Right hindlimb (tissue), 1 donor: ENCODE results near the gene ZNF764.
"Not testable (repeated sequence)": the region's sequence is repeated elsewhere in the genome, so short reads cannot be mapped to it uniquely, and the experiment has no call there.

Experiments
- DNase-seq: peaks from one replicate; pipeline ENCODE4 v3.0.0-alpha.2; 2018

ZNF764 gene

DNA sequence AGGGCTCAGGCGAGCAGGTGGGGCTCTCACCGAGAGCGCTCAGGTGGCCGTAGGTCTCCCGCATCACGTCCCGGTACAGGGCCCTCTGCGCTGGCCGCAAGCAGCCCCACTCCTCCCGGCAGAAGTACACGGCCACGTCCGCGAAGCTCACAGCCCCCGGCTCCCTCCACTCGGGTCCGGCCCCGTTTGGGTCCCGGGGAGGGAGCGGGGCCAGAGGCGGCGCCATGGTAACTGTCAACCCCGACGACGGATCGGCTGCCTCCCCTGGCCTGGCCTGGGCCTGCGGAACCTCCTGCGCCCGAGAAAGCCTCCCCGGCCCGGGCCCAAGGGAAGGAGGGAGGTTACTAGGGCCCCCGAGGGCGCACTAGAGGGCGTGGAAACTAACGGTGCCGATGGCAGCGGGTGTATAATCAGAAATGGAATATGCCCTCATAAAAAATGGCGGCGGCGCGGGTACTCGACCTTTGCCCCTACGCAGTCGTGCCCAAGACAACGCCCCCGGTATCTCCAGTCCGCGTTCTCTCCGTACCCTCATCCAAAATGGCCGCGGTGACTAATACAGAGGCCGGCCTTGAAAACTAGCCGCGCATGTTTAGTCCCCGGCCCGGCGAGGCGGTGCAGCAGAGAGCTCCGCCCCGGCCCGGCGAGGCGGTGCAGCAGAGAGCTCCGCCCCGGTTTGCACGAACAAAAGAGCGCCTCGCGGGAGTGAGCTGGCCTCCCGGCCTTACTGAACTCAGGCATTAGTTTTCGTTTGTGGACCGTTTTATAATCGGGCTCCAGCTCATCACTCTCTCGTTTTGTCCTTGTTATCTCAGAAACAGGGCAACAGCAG is at the start of gene ZNF764:
Gene ZNF764, minus strand, starts transcription at position 418 of the 832 bp plus-strand sequence. Its CDS starts 192 bp downstream, at position 226.
- DNase-seq, result peak; percentile 98

DNA sequence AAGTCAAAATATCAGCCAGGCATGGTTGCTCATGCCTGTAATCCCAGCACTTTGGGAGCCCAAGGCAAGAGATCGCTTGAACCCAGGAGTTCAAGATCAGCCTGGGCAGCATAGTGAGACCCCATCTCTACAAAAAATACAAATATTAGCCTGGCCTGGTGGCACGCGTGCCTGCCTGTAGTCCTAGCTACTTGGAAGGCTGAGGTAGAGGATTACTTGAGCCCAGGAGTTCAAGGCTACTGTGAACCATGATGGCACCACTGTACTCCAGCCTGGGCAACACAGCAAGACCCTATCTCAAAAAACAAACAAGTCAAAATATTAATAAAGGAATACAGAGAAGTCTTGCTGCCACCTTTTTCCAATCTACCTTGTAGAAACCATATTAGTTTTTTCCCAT is 47.8 kb upstream of the ZNF764 start:
- DNase-seq, result no peak

DNA sequence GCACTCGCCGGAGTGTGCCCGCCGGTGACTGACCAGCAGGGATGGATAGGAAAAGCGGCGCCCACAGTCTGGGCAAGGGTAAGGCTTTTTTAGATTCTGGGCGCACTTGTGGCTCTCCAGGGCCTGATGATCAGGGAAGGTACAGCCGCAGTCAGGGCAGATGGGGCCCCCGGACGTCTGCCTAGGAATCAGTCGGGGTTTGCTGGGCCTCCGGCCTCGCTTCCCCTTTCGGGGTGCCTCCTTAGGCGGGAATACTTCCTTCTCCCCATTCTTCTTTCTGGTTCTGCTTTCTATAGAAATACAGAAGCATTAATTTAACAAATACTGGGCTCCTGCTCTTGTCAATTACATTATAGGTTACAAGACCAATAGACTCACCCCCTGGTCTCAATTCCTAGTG is 47.0 kb upstream of the ZNF764 start:
- no peak for DNase-seq

DNA sequence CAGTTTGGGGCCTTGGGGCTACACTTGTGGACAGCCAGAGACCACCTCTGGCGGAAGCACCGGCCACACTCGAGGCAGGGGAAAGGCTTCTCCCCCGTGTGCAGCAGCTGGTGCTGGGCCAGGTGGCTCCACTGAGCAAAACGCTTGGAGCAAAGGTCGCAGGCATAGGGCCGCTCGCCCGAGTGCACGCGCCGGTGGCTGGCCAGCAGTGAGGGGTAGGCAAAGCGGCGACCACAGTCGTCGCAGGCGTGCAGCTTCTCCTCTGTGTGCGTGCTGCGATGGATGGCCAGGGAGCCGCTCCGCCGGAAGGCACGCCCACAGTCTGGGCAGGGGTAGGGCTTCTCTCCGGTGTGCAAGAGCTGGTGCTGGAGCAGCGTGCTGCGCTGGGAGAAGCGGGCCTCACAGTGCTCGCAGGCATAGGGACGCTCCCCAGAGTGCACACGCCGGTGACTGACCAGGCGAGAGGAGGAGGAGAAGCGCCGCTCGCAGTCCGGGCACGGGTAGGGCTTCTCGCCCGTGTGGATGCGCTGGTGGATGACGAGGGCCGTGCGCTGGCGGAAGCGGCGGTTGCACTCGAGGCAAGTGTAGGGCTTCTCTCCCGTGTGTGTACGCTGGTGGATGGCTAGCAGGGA is 46.3 kb upstream of the ZNF764 start:
- DNase-seq, result no peak

DNA sequence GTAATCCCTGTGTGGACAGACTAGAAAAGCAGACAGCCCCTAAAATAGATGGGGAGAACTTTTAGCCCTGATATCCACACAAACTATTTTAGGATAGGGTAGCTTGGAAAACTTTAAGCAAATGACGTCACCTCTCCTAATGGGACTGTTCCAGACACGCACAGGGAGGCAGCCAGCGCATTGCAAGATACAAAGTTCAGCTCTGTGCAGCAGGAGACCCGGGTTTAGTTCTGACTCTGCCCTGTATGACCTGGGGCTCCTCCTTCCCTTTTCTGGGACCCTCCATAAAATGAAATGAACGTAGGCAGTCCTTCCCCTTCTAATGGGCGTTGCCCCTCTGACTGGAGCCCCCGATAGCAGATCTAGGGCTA is 45.8 kb upstream of the ZNF764 start:
- no peak for DNase-seq

DNA sequence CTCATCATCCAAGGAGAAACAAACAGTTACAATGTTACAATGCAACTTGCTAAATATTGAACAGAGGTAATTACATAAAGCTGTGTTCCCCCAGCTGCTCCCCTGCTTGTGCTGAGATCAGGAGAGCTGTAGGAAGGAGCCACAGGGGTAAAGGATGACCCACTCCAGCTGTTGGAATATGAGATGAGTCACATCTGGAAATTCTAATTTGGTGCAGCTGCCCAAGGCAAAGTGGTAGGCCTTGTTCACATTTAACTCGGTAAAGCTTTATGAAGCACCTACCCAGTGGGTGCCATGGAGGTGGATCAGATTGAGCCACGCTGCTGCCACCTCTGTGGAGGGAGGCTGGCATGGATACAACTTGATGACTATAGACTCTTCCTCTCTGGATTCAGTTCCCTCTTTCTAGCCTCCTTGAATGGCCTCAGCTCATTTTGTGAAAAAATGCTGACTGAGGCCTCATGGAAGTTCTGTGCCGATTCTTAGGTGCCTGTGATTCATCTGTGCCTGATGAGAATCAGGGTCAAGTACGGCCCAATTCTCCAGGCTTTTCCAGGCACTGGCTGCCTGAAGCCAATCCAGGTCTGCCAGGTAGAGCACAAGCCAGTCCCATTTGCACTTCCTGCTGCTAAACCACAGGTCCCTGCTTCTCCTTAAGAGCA is 44.6 kb upstream of the ZNF764 start:
- DNase-seq, result peak; percentile 36

DNA sequence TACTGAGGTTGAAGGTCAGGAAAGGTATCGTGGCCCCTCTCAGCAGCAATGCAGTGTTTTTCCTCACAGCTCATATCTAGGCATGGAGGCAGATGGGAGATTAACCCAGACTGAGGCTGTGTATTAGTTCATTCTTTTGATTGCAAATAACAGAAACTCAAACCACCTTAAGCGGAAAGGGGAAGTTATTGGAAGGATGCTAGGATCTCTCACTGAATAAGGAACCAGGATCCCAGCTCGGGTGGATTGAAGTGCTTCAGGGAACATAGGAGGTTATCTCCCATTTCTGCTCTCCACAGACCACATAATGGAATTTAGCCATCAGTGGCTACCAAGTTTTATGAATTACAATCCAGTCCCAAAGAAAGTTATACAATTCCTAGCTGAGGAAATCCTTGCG is 43.8 kb upstream of the ZNF764 start:
- no peak for DNase-seq

DNA sequence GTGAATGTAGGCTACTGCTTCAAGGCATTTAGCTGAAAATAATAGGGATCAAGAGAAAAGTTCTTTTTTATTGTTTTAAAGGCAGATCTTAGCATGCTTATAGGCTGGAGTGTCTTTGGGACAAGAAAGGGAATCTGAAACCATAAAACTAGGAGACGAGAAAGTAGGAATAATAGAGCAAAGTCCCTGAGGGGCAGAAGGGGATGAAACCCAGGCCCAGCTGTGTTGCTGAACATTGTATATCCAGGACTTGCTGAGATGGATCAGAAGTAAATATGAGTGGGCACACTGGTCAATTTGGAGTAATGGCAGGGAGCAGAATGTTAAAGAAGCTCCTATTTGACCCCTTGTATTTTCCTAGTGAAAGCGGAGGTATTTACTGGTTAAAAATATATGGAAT is 42.8 kb upstream of the ZNF764 start:
- DNase-seq, result no peak

DNA sequence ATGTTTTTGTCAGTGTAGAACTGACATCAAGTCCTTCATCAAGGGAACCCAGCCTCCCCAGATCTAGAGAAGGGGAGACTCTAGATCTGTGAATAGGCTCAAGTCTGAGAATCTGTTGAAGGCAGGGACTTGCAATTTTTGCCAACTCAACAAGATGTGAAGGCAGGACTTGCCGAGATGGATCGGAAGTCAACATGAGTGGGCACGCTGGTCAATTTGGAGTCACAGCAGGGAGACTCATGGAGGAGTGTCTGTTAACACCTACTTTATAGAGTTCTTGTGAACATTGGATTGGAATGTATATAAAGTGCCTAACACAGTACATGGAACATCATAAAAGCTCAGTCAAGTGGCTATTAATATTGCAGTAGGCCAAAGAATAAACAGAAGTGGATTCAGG is 42.0 kb upstream of the ZNF764 start:
- DNase-seq, result no peak

DNA sequence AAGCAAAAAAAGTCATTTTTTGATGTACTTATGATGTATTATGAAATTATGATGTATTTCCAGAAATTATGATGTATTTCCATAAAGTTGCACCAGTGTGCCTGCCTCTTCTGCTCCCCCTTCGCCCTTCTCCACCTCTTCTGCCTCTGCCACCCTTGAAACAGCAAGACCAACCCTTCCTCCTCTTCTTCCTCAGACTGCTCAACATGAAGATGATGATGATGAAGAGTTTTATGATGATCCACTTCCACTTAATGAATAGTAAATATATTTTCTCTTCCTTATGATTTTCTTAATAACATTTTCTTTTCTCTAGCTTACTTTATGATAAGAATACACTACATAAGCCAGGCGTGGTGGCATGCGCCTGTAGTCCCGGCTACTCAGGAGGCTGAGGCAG is 34.7 kb upstream of the ZNF764 start:
- no peak for DNase-seq

DNA sequence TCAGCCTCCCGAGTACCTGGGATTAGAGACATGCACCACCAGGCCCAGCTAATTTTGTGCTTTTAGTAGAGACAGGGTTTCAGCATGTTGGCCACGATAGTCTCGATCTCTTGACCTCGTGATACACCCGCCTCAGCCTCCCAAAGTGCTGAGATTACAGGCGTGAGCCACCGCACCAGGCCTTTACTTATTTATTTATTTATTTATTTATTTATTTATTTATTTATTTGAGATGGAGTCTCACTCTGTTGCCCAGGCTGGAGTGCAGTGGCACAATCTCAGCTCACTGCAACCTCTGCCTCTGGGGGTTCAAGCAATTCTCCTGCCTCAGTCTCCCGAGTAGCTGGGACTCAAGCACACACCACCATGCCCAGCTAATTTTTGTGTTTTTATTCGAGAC is 32.7 kb upstream of the ZNF764 start:
- DNase-seq, result not testable (repeated sequence)

DNA sequence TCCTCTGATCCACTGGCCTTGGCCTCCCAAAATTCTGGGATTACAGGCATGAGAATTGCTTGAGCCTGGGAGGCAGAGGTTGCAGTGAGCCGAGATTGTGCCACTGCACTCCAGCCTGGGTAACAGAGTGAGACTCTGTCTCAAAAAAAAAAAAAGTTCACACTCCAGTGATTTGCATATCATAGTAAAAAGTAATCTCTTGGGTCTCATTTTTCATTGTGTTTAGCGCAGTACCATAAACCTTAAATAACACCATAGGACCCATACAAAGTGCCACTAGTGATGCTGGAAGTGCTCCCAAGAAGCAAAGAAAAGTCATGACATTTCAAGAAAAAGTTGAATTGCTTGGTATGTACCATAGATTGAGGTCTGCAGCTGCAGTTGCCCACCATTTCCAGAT is 31.4 kb upstream of the ZNF764 start:
- not testable (repeated sequence) for DNase-seq

DNA sequence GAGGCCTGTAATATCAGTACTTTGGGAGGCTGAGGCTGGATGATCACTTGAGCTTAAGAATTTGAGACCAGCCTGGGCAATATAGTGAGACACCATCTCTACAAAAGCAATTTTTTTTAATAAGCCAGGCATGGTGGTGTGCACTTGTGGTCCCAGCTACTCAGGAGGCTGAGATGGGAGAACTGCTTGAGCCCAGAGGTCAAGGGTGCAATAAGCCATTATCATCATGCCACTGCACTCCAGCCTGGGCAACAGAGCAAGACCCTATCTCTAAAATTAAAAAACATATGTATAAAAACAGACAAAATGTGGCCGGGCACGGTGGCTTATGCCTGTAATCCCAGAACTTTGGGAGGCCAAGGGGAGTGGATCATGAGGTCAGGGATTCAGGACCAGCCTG is 30.5 kb upstream of the ZNF764 start:
- no peak for DNase-seq

DNA sequence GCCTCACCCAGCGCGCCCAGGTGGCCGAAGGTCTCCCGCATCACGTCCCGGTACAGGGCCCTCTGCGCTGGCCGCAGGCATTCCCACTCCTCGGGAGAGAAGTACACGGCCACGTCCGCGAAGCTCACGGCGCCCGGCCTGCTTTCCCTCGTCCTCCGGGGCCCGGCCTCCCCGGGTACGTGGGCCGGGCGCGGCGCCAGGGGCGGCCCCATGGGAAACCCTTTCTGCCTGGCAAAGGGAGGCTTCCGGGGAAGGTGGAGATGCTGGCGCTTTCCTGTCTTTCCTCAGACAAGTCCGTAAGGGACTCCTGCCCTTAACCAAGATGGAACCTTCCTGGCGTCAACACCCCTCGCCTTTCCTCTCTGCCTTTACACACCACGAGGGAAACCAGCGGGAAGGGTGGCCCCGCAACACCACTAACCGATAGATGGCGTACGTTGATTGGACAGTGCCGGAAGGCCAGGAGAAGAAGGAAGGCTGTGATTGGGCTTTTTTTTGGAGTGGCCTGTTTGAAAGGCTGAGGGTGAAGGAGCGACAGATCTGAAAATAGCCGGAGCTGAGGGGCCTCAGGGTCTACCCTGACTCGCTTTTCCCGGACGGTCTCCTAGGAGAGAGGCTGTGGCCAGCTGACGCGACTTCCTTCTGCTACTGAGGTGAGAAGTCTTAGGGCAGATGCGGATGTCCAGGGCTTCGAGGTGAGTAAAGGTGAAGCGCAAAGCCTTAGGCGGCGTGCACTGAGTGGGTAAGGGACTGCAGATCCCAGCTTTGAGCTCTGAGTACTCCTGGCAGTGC is 27.4 kb upstream of the ZNF764 start, which contains the start of gene ZNF785:
Gene ZNF785, minus strand, starts transcription at position 298 of the 792 bp plus-strand sequence. Its CDS starts 86 bp downstream, at position 212.
- DNase-seq, result peak; percentile 98

DNA sequence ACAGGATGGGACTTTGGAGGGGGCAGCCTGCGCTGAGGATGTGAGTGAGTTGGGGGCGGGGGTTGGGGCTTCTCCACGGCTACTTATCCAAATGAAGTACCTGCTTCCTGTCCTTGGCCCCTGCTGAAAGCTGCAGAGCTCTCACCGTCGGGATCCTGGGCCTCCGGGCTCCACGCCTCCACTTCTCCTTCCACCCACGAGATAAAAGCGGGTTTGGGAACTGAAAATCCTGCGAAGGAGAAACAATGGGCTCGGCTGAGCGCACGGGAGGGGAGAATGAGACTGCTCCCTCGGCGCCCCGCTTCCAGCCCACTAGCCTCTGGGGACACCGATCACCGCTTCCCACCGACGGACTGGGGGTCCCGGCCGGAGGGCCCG is 26.8 kb upstream of the ZNF764 start:
- no peak for DNase-seq

DNA sequence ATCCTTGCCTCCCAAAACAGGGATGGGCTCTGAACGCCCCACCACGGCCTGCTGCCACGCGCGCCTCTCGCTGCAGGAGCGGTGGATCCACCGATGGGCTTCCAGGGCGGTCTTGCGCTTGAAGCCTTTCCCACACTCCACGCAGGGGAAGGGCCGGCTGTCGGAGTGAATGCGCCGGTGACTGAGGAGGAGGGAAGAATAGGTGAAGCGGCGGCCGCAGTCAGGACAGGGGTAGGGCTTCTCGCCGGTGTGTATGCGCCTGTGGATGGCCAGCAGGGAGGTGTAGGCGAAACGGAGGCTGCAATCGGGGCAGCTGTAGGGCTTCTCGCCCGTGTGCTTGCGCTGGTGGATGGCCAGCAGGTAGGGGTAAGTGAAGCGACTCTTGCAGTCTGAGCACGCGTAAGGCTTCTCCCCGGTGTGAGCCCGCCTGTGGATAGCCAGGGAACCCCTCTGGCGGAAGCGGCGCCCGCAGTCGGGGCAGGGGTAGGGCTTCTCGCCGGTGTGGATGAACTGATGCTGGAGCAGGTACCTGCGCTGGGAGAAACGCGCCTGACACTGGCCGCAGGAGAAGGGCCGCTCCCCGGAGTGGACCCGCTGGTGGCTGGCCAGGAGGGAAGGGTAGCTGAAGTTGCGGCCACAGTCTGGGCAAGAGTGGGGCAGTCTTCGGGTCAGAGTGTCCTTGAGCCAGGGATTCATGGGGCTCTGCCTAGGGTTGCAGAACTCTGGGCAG is 24.6 kb upstream of the ZNF764 start:
- DNase-seq, result no peak

DNA sequence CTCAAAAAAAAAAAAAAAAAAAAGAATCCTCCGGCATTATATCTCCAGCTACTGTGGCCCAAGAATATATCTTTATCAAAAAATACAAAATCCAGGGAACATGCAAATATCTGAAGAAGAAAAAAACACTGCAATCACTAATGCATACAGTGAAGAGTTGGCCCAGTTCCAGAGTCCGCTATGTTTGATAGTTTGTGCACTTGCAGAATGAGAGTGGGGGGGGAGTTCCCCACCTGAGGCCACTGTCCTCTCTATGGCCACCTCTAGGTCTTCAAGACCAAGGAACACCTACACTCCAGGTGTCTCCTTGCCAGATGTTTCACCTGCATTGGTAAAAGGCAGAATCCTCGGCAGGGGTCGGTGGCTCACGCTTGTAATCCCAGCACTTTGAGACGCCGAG is 23.3 kb upstream of the ZNF764 start:
- no peak for DNase-seq

DNA sequence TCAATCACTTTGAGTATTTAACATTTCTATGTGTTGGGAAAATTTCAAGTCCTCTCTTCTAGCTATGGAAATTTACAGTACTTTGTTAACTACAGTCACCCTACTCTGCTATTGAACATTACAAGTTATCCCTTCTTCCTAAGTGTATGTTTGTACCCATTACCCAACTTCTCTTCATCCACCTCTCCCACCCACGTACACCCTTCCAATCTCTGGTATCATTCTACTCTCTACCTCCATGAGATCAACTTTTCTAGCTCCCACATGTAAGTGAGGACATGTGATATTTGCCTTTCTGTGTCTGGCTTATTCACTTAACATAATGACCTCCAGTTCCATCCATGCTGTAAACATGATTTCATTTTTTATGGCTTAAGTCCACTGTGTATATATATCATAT is 16.5 kb upstream of the ZNF764 start:
- no peak for DNase-seq

DNA sequence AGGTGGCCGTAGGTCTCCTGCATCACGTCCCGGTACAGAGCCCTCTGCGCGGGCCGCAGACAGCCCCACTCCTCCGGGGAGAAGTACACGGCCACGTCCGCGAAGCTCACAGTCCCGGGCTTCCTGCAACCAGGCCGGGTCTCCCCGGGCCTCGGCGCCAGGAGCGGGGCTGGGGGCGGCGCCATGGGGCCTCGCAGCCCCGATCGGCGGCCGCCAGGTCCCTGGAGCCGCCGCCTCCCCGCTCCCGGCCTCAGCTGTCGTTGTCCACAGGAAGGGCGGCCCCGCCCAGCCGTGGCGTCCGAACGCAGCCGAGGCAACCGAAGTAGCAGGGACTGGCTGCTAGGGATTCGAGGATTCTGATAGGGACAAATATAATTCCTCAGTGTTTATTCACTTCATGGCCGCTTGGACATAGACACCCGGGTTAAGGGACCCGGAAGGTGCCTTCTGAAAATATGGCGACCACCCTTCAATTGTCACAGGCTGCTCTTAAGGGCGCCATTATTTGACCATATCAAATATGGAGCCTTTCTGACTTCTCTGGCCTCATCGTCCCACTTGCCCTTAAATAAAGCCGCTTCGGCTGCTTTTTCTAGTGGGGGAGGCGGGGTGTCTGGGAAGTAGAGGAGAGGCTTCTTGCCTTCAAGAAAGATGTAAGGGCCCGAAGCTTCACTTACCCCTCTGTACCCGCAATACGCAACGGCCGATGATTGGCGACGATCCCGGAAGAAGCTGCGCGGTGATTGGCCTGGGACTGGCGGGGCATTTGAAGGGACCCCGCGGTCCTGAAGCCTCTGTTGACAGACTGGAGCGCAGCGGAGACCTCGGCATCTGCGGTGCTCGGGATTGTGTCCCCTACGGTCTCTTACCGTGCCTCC is 13.5 kb upstream of the ZNF764 start, which contains the start of gene ZNF688:
Gene ZNF688, minus strand, starts transcription at position 270 of the 878 bp plus-strand sequence. Its CDS starts 85 bp downstream, at position 185.
- DNase-seq, result peak; percentile 98

DNA sequence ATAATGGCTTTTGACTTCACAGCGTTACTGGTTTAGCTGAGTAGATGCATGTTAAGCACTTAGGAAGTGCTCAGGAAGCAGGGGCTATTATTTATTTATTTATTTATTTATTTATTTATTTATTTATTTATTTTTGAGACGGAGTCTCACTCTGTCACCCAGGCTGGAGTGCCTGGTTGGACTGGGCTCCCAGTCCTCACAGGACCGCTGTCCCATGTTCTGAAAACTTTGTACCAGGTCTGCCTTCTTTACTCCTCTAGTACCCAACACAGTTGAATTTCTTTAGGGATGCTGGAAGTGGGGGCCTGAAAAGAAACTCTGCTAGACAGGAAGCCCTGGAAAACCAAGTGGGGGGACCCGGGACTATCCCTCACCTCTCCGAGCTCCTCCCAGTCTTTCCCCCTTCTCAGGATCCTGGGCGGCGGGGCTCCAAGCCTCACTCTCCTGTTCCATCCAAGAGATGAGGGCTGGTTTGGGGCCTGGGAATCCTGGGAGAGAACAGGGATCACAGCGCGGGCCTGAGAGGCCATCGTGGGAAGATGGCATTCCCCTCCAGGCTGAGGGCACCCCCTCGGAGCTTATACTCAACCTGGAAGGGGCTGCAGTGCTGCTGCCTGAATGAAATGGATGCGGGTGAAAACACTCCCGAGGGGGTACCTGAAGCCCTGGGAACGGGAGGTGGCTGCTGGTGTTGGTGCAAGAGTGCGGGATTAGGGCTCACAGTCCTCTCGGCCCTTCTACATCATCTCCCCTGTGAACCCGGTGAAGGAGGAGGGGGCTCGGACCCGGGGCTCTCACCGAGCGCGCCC is 12.7 kb upstream of the ZNF764 start:
- peak; percentile 66 for DNase-seq
